HG03064 (cell line): ENCODE data around the gene AHCYL1.
"Not testable (repeated sequence)": the region's sequence is repeated elsewhere in the genome, so short reads cannot be mapped to it uniquely, and the experiment has no call there.

Source experiments
- ATAC-seq: cut with Tn5 transposase; IDR thresholded peaks from one replicate; pipeline ENCODE4 v1.9.1; 2021; ENCODE audit warnings: low read depth; ENCODE audit not compliant: unreplicated experiment

AHCYL1 gene

GRCh38 chr1:109996476-109996875 is 11.9 kb downstream of the AHCYL1 start:
- ATAC-seq: no peak

- no peak for ATAC-seq
Observed at GRCh38 chr1:109997204-109997866, 12.8 kb downstream of the AHCYL1 start.

- no peak for ATAC-seq
Observed at GRCh38 chr1:109997867-109998229, 13.3 kb downstream of the AHCYL1 start.

GRCh38 chr1:110002695-110003094 is 18.1 kb downstream of the AHCYL1 start:
- ATAC-seq: no peak

- ATAC-seq: peak; percentile 68
Observed at GRCh38 chr1:110003747-110004428, 19.3 kb downstream of the AHCYL1 start.

GRCh38 chr1:110004583-110004982 is 20.0 kb downstream of the AHCYL1 start:
- no peak for ATAC-seq

GRCh38 chr1:110005971-110006370 is 21.4 kb downstream of the AHCYL1 start:
- ATAC-seq: no peak

GRCh38 chr1:110006516-110006915 is 22.0 kb downstream of the AHCYL1 start:
- no peak for ATAC-seq

GRCh38 chr1:110007046-110007830 is 22.7 kb downstream of the AHCYL1 start:
- ATAC-seq: no peak

GRCh38 chr1:110008971-110009565 is 24.5 kb downstream of the AHCYL1 start:
- no peak for ATAC-seq

- peak; percentile 97 for ATAC-seq
Observed at GRCh38 chr1:110011527-110012041, 27.0 kb downstream of the AHCYL1 start.

GRCh38 chr1:110012100-110012780 is 27.7 kb downstream of the AHCYL1 start:
- ATAC-seq: peak; percentile 78

GRCh38 chr1:110017792-110018191 is 33.2 kb downstream of the AHCYL1 start:
- ATAC-seq: no peak

- no peak for ATAC-seq
Observed at GRCh38 chr1:110018396-110018795, 33.8 kb downstream of the AHCYL1 start.

- no peak for ATAC-seq
Observed at GRCh38 chr1:110019770-110020169, 35.2 kb downstream of the AHCYL1 start.

GRCh38 chr1:110021285-110021684 is 36.7 kb downstream of the AHCYL1 start:
- ATAC-seq: no peak

GRCh38 chr1:110024613-110025012 is 40.0 kb downstream of the AHCYL1 start:
- ATAC-seq: no peak

- not testable (repeated sequence) for ATAC-seq
Observed at GRCh38 chr1:110030687-110031086, 46.1 kb downstream of the AHCYL1 start.

GRCh38 chr1:110032327-110032726 is 47.8 kb downstream of the AHCYL1 start:
- ATAC-seq: no peak

GRCh38 chr1:110033421-110033820 is 48.9 kb downstream of the AHCYL1 start:
- no peak for ATAC-seq
